A172 (cell line): ENCODE data around the gene MYO3B. TPM values are rescaled to one million over a fixed set of nuclear protein-coding genes. Genes with fewer than 3 reads are reported as not detected.
A peak's percentile ranks its signal among the peaks of the same experiment; 100 is the strongest.

Experiments used
- DNase-seq: peaks from one replicate; pipeline ENCODE4 v3.0.0-alpha.2; 2015; ENCODE audit warnings: low spot score
- total RNA-seq: library from RNA; depleted of rRNA; stranded (reverse); fragments of >200 nt; shearing (Covaris generic); gene quantifications from 2 replicates; pipeline ENCODE4 v1.2.3, GENCODE V29; 2014

Gene MYO3B
- total RNA-seq, 1 experiment from 2014 or later: 0.03 TPM

GRCh38 chr2:170298861-170299429 is 121.0 kb downstream of the MYO3B start:
- no peak for DNase-seq

- DNase-seq: no peak
Observed at GRCh38 chr2:170300993-170301392, 123.0 kb downstream of the MYO3B start.

- DNase-seq: no peak
Observed at GRCh38 chr2:170301626-170302025, 123.7 kb downstream of the MYO3B start.

GRCh38 chr2:170305711-170306110 is 127.8 kb downstream of the MYO3B start:
- no peak for DNase-seq

GRCh38 chr2:170306293-170306873 is 128.4 kb downstream of the MYO3B start:
- DNase-seq: no peak

- no peak for DNase-seq
Observed at GRCh38 chr2:170307052-170307451, 129.1 kb downstream of the MYO3B start.

- DNase-seq: no peak
Observed at GRCh38 chr2:170307555-170308351, 129.8 kb downstream of the MYO3B start.

- DNase-seq: no peak
Observed at GRCh38 chr2:170310876-170311502, 133.0 kb downstream of the MYO3B start.

GRCh38 chr2:170313347-170313991 is 135.5 kb downstream of the MYO3B start:
- DNase-seq: peak; percentile 8

GRCh38 chr2:170313992-170314348 is 136.0 kb downstream of the MYO3B start:
- DNase-seq: no peak

- DNase-seq: no peak
Observed at GRCh38 chr2:170314744-170315447, 136.9 kb downstream of the MYO3B start.

- no peak for DNase-seq
Observed at GRCh38 chr2:170320948-170321347, 143.0 kb downstream of the MYO3B start.

GRCh38 chr2:170321526-170321925 is 143.6 kb downstream of the MYO3B start:
- DNase-seq: no peak

- DNase-seq: no peak
Observed at GRCh38 chr2:170322140-170322766, 144.3 kb downstream of the MYO3B start.

- no peak for DNase-seq
Observed at GRCh38 chr2:170323743-170324142, 145.8 kb downstream of the MYO3B start.

GRCh38 chr2:170324640-170325046 is 146.7 kb downstream of the MYO3B start:
- peak; percentile 55 for DNase-seq

GRCh38 chr2:170330881-170331280 is 152.9 kb downstream of the MYO3B start:
- DNase-seq: no peak

GRCh38 chr2:170332676-170333402 is 154.9 kb downstream of the MYO3B start:
- DNase-seq: no peak

GRCh38 chr2:170335351-170335750 is 157.4 kb downstream of the MYO3B start:
- no peak for DNase-seq

- DNase-seq: no peak
Observed at GRCh38 chr2:170336408-170336807, 158.5 kb downstream of the MYO3B start.
